WERI-Rb-1 (cell line): Measurements from ENCODE around the gene KCNIP4.
A peak's percentile ranks its signal among the peaks of the same experiment; 100 is the strongest.

Experiments
- DNase-seq: peaks from one replicate; pipeline ENCODE4 v3.0.0-alpha.2; 2020
- H3K27ac ChIP-seq: fragments of 250-450 bp; sonication (Bioruptor Pico); 2 replicates; pipeline ENCODE4 v1.5.1; 2020; ENCODE audit warnings: mild to moderate bottlenecking, moderate library complexity
- H3K27me3 ChIP-seq: fragments of 250-450 bp; sonication (Bioruptor Pico); 2 replicates; pipeline ENCODE4 v1.5.1; 2021; ENCODE audit warnings: mild to moderate bottlenecking, low read depth, moderate library complexity; ENCODE audit not compliant: insufficient read depth, severe bottlenecking
- H3K36me3 ChIP-seq: fragments of 250-450 bp; sonication (Bioruptor Pico); 2 replicates; pipeline ENCODE4 v1.5.1; 2020; ENCODE audit warnings: mild to moderate bottlenecking, moderate library complexity
- H3K4me3 ChIP-seq: 2 replicates; pipeline ENCODE4 v1.5.1; 2011; ENCODE audit warnings: low read depth, mild to moderate bottlenecking, control low read depth, low read length
- H3K9me3 ChIP-seq: fragments of 250-450 bp; sonication (Bioruptor Pico); 2 replicates; pipeline ENCODE4 v1.5.1; 2021; ENCODE audit warnings: mild to moderate bottlenecking, moderate library complexity; ENCODE audit not compliant: severe bottlenecking
- TF ChIP-seq, protein P1 (sequence below): IDR thresholded peaks from 2 replicates; pipeline ENCODE4 v1.5.1; 2011; ENCODE audit warnings: low read depth, mild to moderate bottlenecking, control low read depth, inconsistent platforms, low read length

The KCNIP4 gene

DNA sequence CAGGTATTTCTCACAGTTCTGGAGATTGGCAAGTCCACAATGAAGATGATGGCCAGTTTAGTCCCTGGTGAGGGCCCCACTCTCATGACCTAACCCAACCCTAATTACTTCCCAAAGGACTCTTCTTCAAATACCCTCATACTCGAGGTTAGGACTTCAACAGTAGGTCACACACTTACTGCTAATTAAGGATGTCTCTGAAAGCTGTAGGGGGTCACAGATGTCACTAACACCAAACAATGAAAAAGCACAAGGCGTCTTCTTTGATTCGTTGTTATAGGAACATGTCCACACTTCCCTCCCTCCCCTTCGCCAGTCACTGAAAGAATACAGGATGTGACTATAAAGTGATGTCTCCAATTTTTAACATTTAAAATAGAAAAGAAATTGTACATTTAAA lies 938.6 kb downstream of the KCNIP4 start:
- no peak for DNase-seq
- TF ChIP-seq, protein P1, sequence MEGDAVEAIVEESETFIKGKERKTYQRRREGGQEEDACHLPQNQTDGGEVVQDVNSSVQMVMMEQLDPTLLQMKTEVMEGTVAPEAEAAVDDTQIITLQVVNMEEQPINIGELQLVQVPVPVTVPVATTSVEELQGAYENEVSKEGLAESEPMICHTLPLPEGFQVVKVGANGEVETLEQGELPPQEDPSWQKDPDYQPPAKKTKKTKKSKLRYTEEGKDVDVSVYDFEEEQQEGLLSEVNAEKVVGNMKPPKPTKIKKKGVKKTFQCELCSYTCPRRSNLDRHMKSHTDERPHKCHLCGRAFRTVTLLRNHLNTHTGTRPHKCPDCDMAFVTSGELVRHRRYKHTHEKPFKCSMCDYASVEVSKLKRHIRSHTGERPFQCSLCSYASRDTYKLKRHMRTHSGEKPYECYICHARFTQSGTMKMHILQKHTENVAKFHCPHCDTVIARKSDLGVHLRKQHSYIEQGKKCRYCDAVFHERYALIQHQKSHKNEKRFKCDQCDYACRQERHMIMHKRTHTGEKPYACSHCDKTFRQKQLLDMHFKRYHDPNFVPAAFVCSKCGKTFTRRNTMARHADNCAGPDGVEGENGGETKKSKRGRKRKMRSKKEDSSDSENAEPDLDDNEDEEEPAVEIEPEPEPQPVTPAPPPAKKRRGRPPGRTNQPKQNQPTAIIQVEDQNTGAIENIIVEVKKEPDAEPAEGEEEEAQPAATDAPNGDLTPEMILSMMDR = no peak
- no peak overlapping the region for H3K27ac ChIP-seq
- H3K4me3 ChIP-seq = no peak overlapping the region
- no peaks in the 10 kb centered on the region for H3K9me3 ChIP-seq
- H3K27me3 ChIP-seq = no peaks in the 10 kb centered on the region
- no peaks in the 10 kb centered on the region for H3K36me3 ChIP-seq

DNA sequence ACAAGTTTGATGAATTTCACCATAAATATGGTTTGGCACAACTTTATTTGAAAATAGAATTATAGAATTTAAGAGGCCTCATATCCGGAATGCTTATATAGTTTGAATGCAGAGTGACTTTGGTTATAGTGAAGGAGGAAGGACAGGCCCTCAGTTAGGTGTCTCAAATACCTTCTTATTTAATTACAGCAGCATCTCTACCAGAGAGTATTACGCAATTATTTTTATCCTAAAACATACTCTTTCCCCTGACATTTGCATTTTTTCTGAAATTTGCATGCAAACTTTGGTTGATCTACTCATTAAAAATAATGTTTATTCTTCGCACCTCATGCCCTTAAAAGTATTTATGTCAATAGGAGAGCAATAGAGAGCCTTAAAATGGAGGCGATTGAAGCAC lies 942.9 kb downstream of the KCNIP4 start:
- DNase-seq = no peak
- no peaks in the 10 kb centered on the region for H3K9me3 ChIP-seq
- H3K4me3 ChIP-seq = no peak overlapping the region
- no peaks in the 10 kb centered on the region for H3K27me3 ChIP-seq
- TF ChIP-seq, protein P1 = no peak
- H3K36me3 ChIP-seq = no peaks in the 10 kb centered on the region
- no peak overlapping the region for H3K27ac ChIP-seq

DNA sequence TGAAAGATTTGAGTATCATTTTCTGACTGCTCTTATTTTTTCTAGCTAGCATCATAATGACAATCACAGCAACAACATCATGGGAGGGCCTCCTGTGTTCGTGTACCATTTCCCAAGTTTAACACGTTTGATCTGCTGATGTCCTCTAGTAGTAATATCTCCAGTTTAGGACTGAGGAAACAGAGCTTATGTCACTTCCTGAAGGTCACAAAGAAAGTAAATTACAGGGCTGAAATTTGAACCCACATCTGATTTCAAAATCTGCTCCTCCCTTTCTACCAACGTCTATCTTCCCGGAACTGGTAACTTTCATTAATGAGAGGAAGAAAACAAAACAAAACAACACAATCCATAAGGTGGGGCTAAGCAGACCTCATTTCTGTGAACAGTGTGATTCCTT lies 945.6 kb downstream of the KCNIP4 start:
- TF ChIP-seq, protein P1 = no peak
- Histone ChIP-seq H3K27me3 (no peaks in the 10 kb centered on the region), H3K36me3 (no peaks in the 10 kb centered on the region), H3K9me3 (no peaks in the 10 kb centered on the region), H3K27ac (no peak overlapping the region), H3K4me3 (no peak overlapping the region)
- DNase-seq = no peak

DNA sequence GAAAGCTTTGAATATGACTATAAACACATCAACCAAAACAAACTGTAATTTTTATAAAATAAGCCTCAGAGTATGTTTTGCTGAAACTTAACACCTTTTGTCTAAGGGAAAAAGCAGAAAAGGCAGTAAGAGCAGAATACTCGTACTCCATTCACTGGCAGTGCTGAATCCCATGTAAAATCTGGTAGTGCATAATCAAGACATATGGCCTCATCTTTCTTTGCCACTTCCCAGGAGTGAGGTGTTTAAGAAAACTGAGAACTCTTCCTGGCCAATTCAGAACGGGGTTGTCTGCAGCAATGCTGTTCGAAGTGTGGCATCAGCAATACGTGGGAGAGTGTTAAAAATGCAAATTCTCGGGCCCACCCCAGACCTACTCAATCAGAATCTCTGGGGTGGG lies 946.3 kb downstream of the KCNIP4 start:
- no peak for DNase-seq
- H3K27ac ChIP-seq = no peak overlapping the region
- H3K27me3 ChIP-seq = no peaks in the 10 kb centered on the region
- H3K4me3 ChIP-seq = no peak overlapping the region
- no peaks in the 10 kb centered on the region for H3K9me3 ChIP-seq
- no peaks in the 10 kb centered on the region for H3K36me3 ChIP-seq
- TF ChIP-seq, protein P1 = no peak

DNA sequence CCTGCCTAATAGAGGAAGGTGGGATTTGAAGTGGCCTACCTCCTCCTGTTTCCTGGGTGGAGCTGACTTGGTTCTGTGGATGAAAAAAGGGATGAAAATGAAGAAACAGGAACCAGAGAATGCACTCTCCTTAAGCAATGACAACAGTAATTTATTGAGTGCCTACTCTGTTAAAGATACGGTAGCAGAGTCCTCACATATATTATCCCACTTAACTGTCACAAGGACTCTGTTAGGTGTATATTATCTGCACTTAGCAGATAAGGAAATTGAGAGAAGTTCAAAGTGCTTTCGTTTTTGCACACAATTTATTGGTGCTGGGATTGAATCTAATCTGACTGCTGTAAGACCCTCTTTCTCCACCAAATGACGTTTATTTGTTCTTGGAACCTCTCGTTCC lies 947.1 kb downstream of the KCNIP4 start:
- no peaks in the 10 kb centered on the region for H3K9me3 ChIP-seq
- no peak overlapping the region for H3K27ac ChIP-seq
- TF ChIP-seq, protein P1 = no peak
- no peaks in the 10 kb centered on the region for H3K36me3 ChIP-seq
- H3K27me3 ChIP-seq = no peaks in the 10 kb centered on the region
- no peak for DNase-seq
- no peak overlapping the region for H3K4me3 ChIP-seq

DNA sequence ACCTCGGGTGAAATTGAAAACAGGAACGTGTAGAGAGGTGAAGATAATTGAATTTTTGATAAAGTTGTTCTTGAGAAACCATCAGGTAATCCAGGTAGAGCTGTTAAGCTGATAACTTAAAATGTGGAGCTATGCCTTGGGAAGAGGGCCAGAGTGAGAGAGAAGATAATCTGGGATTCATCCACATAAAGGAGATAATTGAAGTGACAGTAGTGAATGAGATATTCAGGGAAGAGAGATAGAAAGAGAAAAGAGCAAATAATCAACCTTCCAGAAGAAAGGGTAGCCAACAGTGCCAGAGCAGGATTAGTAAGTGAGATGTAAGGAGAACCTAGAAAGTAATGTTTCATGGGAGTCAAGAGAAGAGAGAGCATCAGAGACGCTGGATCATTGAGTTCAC lies 950.7 kb downstream of the KCNIP4 start:
- DNase-seq = peak; percentile 11
- Histone ChIP-seq H3K27ac (no peak overlapping the region), H3K9me3 (peaks cover 5% of the 10 kb centered on the region), H3K36me3 (no peaks in the 10 kb centered on the region), H3K4me3 (no peak overlapping the region), H3K27me3 (no peaks in the 10 kb centered on the region)
- TF ChIP-seq, protein P1 = no peak
